K562 (cell line): ENCODE measurements around the gene DCUN1D1. TPM values are rescaled to one million over a fixed set of nuclear protein-coding genes. Genes with fewer than 3 reads are reported as not detected.

Experiments used
- ATAC-seq: fragments of 200-7000 bp; cut with Tn5 transposase; 3 replicates; pipeline ENCODE4 v1.9.1; 2020; ENCODE audit warnings: moderate library complexity
- BruUV-seq: library from RNA; stranded (reverse); fragments of 400-500 nt; replicated peaks from 2 replicates; lab custom pipeline; 2021; lab: Mats Ljungman, UMichigan
- CTCF ChIA-PET: fragments of 300-600 bp; formaldehyde crosslinking; extraction: SDS; loops from one replicate; lab custom pipeline; 2021; ENCODE audit warnings: low intra/inter-chr PET ratio; lab: Yijun Ruan, JAX
- POLR2A ChIA-PET: fragments of 300-600, 350-650 bp; sonication (Branson Sonifier 250); formaldehyde crosslinking; extraction: SDS; loops from one replicate; lab custom pipeline; 2021; ENCODE audit warnings: antibody characterized with exemption, inconsistent platforms; lab: Yijun Ruan, JAX
- DNase-seq, 4 experiments: peaks; one replicate each; pipeline versions ENCODE4 v3.0.0 to v3.0.0-alpha.2; 2011 to 2018; ENCODE audit warnings: low spot score in 3 of 4, mixed read lengths in 3 of 4; ENCODE audit errors: extremely low read depth in 1 of 4
- FAIRE-seq: peaks from 2 replicates; lab custom pipeline; 2011; peaks lifted over from hg19 to GRCh38; lab: Jason Lieb, UNC
- H2AFZ ChIP-seq: 2 replicates; pipeline ENCODE4 v1.6.0; 2011; ENCODE audit warnings: low read depth, low read length, control low read depth, inconsistent platforms
- H3K27ac ChIP-seq: fragments of 200-600 bp; 3 replicates; pipeline ENCODE4 v1.8.0; 2011; ENCODE audit warnings: low read depth, mild to moderate bottlenecking, control low read depth, inconsistent platforms, low read length, moderate library complexity, mixed read lengths; ENCODE audit errors: extremely low read depth
- H3K27me3 ChIP-seq, 2 experiments: fragments of 300-600 bp in 1 of 2; 2 replicates in 1 of 2; 3 replicates in 1 of 2; pipeline versions ENCODE4 v1.6.0 to v1.8.0; 2011; ENCODE audit warnings: inconsistent platforms in 2 of 2, low read length in 2 of 2, mild to moderate bottlenecking in 1 of 2, mixed read lengths in 1 of 2, moderate library complexity in 1 of 2; ENCODE audit not compliant: control insufficient read depth in 2 of 2, insufficient read depth in 2 of 2
- H3K36me3 ChIP-seq: fragments of 300-600 bp; 3 replicates; pipeline ENCODE4 v1.8.0; 2011; ENCODE audit warnings: mild to moderate bottlenecking, low read length, inconsistent platforms; ENCODE audit not compliant: control insufficient read depth, insufficient read depth
- H3K4me1 ChIP-seq, 2 experiments: fragments of 200-600 bp in 1 of 2; replicated peaks in 1 of 2; 2 replicates in 1 of 2; 3 replicates in 1 of 2; pipeline versions ENCODE4 v1.5.1 to v1.8.0; 2011; ENCODE audit warnings: inconsistent platforms in 2 of 2, low read length in 2 of 2, mild to moderate bottlenecking in 1 of 2, mixed read lengths in 1 of 2, moderate library complexity in 1 of 2; ENCODE audit not compliant: control insufficient read depth in 2 of 2, insufficient read depth in 2 of 2
- H3K4me2 ChIP-seq: 2 replicates; pipeline ENCODE4 v1.6.1; 2011; ENCODE audit warnings: low read length, control low read depth, inconsistent platforms, mixed read lengths; ENCODE audit not compliant: insufficient read depth
- H3K4me3 ChIP-seq: fragments of 200-600 bp; sonication (generic), shearing (Covaris generic); 2 replicates; pipeline ENCODE4 v1.5.1; 2016; ENCODE audit warnings: control low read depth, inconsistent platforms
- H3K79me2 ChIP-seq: fragments of 200-600 bp; 3 replicates; pipeline ENCODE4 v1.8.0; 2011; ENCODE audit warnings: low read length, inconsistent platforms; ENCODE audit not compliant: control insufficient read depth, insufficient read depth
- H3K9ac ChIP-seq, 2 experiments: 2 replicates each; pipeline versions ENCODE4 v1.6.0 to v1.6.1; 2011; ENCODE audit warnings: low read depth in 2 of 2, low read length in 2 of 2, control low read depth in 1 of 2, inconsistent platforms in 1 of 2, mild to moderate bottlenecking in 1 of 2, mixed read lengths in 1 of 2; ENCODE audit not compliant: insufficient read depth in 1 of 2
- H3K9me1 ChIP-seq: one replicate; pipeline ENCODE4 v1.6.0; 2011; ENCODE audit warnings: inconsistent platforms, mild to moderate bottlenecking, low read length, moderate library complexity; ENCODE audit not compliant: control insufficient read depth, insufficient read depth
- H3K9me3 ChIP-seq: replicated peaks from 2 replicates; pipeline ENCODE4 v1.5.1; 2011; ENCODE audit warnings: low read depth, low read length, inconsistent platforms; ENCODE audit not compliant: control insufficient read depth, insufficient read depth
- H4K20me1 ChIP-seq: replicated peaks from 2 replicates; pipeline ENCODE4 v1.6.1; 2011; ENCODE audit warnings: low read length, inconsistent platforms, mixed read lengths; ENCODE audit not compliant: control insufficient read depth, insufficient read depth
- DACH1 ChIP-seq: fragments of 450-650 bp; IDR thresholded peaks from 2 replicates; pipeline ENCODE4 v1.6.1; 2018; ENCODE audit not compliant: partially characterized antibody
- KDM5B ChIP-seq: fragments of 200-600 bp; sonication (generic); IDR thresholded peaks from 2 replicates; pipeline ENCODE4 v1.6.1; 2012; ENCODE audit warnings: low read depth, mild to moderate bottlenecking, moderate library complexity, low read length, control low read depth, inconsistent platforms; ENCODE audit not compliant: insufficient replicate concordance
- TCF3 ChIP-seq: sonication (generic); formaldehyde crosslinking; IDR thresholded peaks from 2 replicates; pipeline ENCODE4 v1.4.0; 2020; ENCODE audit warnings: mild to moderate bottlenecking, missing genetic modification reagents
- ZNF121 ChIP-seq: sonication (generic); formaldehyde crosslinking; conservative IDR thresholded peaks from 2 replicates; pipeline ENCODE4 v1.8.0; 2022; ENCODE audit warnings: missing genetic modification reagents
- ZNF444 ChIP-seq: fragments of 250-450 bp; sonication (Bioruptor Pico); IDR thresholded peaks from 2 replicates; pipeline ENCODE4 v1.4.0; 2020; ENCODE audit warnings: mild to moderate bottlenecking, moderate library complexity
- WGBS: fragments of 100-300 bp; shearing (Covaris generic); methylation state at CpG from one replicate; pipeline ENCODE4 v1.1.6; 2016; ENCODE audit warnings: low coverage, mixed read lengths; ENCODE audit not compliant: insufficient coverage; ENCODE audit errors: missing lambda C conversion rate; 5-methylcytosine and 5-hydroxymethylcytosine counted together
- in situ Hi-C: fragments of 300-500 bp; cut with MboI; formaldehyde crosslinking; loops from 4 replicates; pipeline ENCODE4 v1.15.0; 2018; ENCODE audit warnings: inconsistent platforms, mixed read lengths
- intact Hi-C: fragments of 100-400 bp; cut with micrococcal nuclease; formaldehyde crosslinking; loops from 2 replicates; pipeline ENCODE4 v1.14.2; 2022
- polyA plus RNA-seq, 8 experiments: library from polyadenylated mRNA; depleted of rRNA in 4 of 8; stranded (reverse) in 5 of 8; unstranded in 3 of 8; fragments of >200 nt; fragmentation: Nextera tagmentation in 2 of 8; fragmentation: Illumina TruSeq in 1 of 8; extraction: Ambion mirVana in 2 of 8; extraction: Trizol in 1 of 8; gene quantifications; 2 replicates each; pipeline versions ENCODE4 v1.2.1 to v1.2.3, GENCODE V29; 2011 to 2014; ENCODE audit warnings: inconsistent platforms in 1 of 8, missing spikeins in 1 of 8
- total RNA-seq, 7 experiments: library from RNA; depleted of rRNA in 6 of 7; stranded (reverse); fragments of >200 nt in 6 of 7; fragmentation: Illumina TruSeq in 2 of 7; extraction: Trizol in 2 of 7; gene quantifications; 2 replicates each; pipeline versions ENCODE4 v1.2.1 to v1.2.3, GENCODE V29; 2011 to 2021; ENCODE audit warnings: low replicate concordance in 1 of 7
- TF ChIP-seq, protein P1 (sequence below): fragments of 450-650 bp; formaldehyde crosslinking; IDR thresholded peaks from 2 replicates; pipeline ENCODE4 v1.4.0; 2022; ENCODE audit warnings: missing genetic modification characterization
- TF ChIP-seq, protein P2 (sequence below): fragments of 250-450 bp; sonication (Bioruptor Pico); IDR thresholded peaks from 2 replicates; pipeline ENCODE4 v1.9.0; 2021; ENCODE audit warnings: mild to moderate bottlenecking, inconsistent platforms
- TF ChIP-seq, protein P3 (sequence below): fragments of 200-800 bp; sonication (Bioruptor generic); IDR thresholded peaks from 2 replicates; pipeline ENCODE4 v1.6.1; 2017; ENCODE audit warnings: missing genetic modification characterization, missing compliant biosample characterization

DCUN1D1 gene
- total and polyA plus RNA-seq, 9 of the 15 experiments (the other 6 are each of a cell fraction or from before 2014, with no cell fraction given) = 11.4 to 46.8 (median 28.2) TPM

GRCh38 chr3:182957676-182958266 lies 22.6 kb downstream of the DCUN1D1 start:
- Histone ChIP-seq H3K79me2 (peaks cover 19% of the 10 kb centered on the region), H3K27ac (no peak overlapping the region), H3K9ac (no peak overlapping the region), H4K20me1 (no peaks in the 10 kb centered on the region), H3K9me1 (no peaks in the 10 kb centered on the region), H3K9me3 (no peaks in the 10 kb centered on the region), H3K27me3 (no peaks in the 10 kb centered on the region), H3K36me3 (peaks cover 70% of the 10 kb centered on the region)
- ATAC-seq = no peak
- DNase-seq = no peak
- POLR2A ChIA-PET = interaction anchor here (0.7 kb wide), 1 partner anchor 478 kb away, joined by 3 read pairs; no protein-coding TSS in a partner anchor
- BruUV-seq = no TSS peak
- in situ Hi-C loops (no loop called here), intact Hi-C loops (no loop called here)
- no peak for FAIRE-seq
- TF ChIP-seq TCF3 (no peak), KDM5B (no peak), ZNF444 (no peak), DACH1 (no peak), ZNF121 (CRISPR knock-in tag) (peak; percentile 78)
- TF ChIP-seq, protein P1, sequence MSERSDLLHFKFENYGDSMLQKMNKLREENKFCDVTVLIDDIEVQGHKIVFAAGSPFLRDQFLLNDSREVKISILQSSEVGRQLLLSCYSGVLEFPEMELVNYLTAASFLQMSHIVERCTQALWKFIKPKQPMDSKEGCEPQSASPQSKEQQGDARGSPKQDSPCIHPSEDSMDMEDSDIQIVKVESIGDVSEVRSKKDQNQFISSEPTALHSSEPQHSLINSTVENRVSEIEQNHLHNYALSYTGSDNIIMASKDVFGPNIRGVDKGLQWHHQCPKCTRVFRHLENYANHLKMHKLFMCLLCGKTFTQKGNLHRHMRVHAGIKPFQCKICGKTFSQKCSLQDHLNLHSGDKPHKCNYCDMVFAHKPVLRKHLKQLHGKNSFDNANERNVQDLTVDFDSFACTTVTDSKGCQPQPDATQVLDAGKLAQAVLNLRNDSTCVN (CRISPR knock-in tag) = no peak
- TF ChIP-seq, protein P2, sequence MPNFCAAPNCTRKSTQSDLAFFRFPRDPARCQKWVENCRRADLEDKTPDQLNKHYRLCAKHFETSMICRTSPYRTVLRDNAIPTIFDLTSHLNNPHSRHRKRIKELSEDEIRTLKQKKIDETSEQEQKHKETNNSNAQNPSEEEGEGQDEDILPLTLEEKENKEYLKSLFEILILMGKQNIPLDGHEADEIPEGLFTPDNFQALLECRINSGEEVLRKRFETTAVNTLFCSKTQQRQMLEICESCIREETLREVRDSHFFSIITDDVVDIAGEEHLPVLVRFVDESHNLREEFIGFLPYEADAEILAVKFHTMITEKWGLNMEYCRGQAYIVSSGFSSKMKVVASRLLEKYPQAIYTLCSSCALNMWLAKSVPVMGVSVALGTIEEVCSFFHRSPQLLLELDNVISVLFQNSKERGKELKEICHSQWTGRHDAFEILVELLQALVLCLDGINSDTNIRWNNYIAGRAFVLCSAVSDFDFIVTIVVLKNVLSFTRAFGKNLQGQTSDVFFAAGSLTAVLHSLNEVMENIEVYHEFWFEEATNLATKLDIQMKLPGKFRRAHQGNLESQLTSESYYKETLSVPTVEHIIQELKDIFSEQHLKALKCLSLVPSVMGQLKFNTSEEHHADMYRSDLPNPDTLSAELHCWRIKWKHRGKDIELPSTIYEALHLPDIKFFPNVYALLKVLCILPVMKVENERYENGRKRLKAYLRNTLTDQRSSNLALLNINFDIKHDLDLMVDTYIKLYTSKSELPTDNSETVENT (CRISPR knock-in tag) = no peak
- TF ChIP-seq, protein P3, sequence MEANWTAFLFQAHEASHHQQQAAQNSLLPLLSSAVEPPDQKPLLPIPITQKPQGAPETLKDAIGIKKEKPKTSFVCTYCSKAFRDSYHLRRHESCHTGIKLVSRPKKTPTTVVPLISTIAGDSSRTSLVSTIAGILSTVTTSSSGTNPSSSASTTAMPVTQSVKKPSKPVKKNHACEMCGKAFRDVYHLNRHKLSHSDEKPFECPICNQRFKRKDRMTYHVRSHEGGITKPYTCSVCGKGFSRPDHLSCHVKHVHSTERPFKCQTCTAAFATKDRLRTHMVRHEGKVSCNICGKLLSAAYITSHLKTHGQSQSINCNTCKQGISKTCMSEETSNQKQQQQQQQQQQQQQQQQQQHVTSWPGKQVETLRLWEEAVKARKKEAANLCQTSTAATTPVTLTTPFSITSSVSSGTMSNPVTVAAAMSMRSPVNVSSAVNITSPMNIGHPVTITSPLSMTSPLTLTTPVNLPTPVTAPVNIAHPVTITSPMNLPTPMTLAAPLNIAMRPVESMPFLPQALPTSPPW (CRISPR knock-in tag) = no peak
- TF ChIP-seq, all 486 proteins: peak for 1
- Histone ChIP-seq H3K4me2 (no peak overlapping the region), H3K4me1 (peaks cover 3 to 10% of the 10 kb centered on the region in 2 experiments; a peak in 3 of 5 replicates), H2AFZ (no peak overlapping the region), H3K4me3 (no peak overlapping the region)
- 98% methylated on average over 4 of the region's 4 CpGs for WGBS
- CTCF ChIA-PET = no interaction called here
